Spleen (tissue), 11 donors: Measurements from ENCODE around the gene IFT81. TPM values are rescaled to one million over a fixed set of nuclear protein-coding genes. Genes with fewer than 3 reads are reported as not detected.
A peak's percentile ranks its signal among the peaks of the same experiment; 100 is the strongest.

Source experiments
- DNase-seq: peaks from one replicate; pipeline ENCODE4 v3.0.0-alpha.2; 2020
- H3K27ac ChIP-seq, 8 donors: fragments of 200-600 bp; sonication (generic) in 7 of 8; 1 replicate in 4 of 8; 2 replicates in 4 of 8; pipeline versions ENCODE4 v1.5.0 to v1.8.0; 2016 to 2021; ENCODE audit warnings: inconsistent platforms in 4 of 8, mild to moderate bottlenecking in 4 of 8, moderate library complexity in 1 of 8
- H3K27me3 ChIP-seq, 7 donors: fragments of 200-600 bp; sonication (generic) in 6 of 7; replicated peaks in 1 of 7; 1 replicate in 4 of 7; 2 replicates in 3 of 7; pipeline versions ENCODE4 v1.5.0 to v1.8.0; 2016 to 2021; ENCODE audit warnings: inconsistent platforms in 3 of 7, mild to moderate bottlenecking in 1 of 7
- H3K36me3 ChIP-seq, 6 donors: fragments of 200-600 bp; sonication (generic) in 5 of 6; 1 replicate in 4 of 6; 2 replicates in 2 of 6; pipeline versions ENCODE4 v1.5.0 to v1.8.0; 2016 to 2021; ENCODE audit warnings: inconsistent platforms in 2 of 6
- H3K4me1 ChIP-seq, 6 donors: fragments of 200-600 bp; sonication (generic) in 5 of 6; 1 replicate in 3 of 6; 2 replicates in 3 of 6; pipeline versions ENCODE4 v1.5.0 to v1.8.0; 2016 to 2021; ENCODE audit warnings: inconsistent platforms in 3 of 6
- H3K4me3 ChIP-seq, 8 donors: fragments of 200-600 bp; sonication (generic) in 7 of 8; 1 replicate in 4 of 8; 2 replicates in 4 of 8; pipeline versions ENCODE4 v1.5.0 to v1.8.0; 2016 to 2021; ENCODE audit warnings: inconsistent platforms in 4 of 8, mild to moderate bottlenecking in 4 of 8, moderate library complexity in 2 of 8
- H3K9me3 ChIP-seq, 8 donors: fragments of 200-600 bp; sonication (generic) in 7 of 8; 1 replicate in 4 of 8; 2 replicates in 4 of 8; pipeline versions ENCODE4 v1.5.0 to v1.8.0; 2016 to 2021; ENCODE audit warnings: inconsistent platforms in 4 of 8
- CTCF ChIP-seq, 11 experiments: fragments of 200-600 bp in 7 of 11; fragments of 450-650 bp in 4 of 11; sonication (generic) in 4 of 11; IDR thresholded peaks in 8 of 11; conservative IDR thresholded peaks in 3 of 11; 1 replicate in 7 of 11; 2 replicates in 4 of 11; pipeline versions ENCODE4 v1.4.0 to v1.8.0; 2016 to 2021; ENCODE audit warnings: antibody characterized with exemption in 11 of 11, inconsistent platforms in 4 of 11, mild to moderate bottlenecking in 1 of 11
- POLR2A ChIP-seq, 3 donors: fragments of 450-650 bp; IDR thresholded peaks; one replicate each; pipeline ENCODE4 v1.5.1; 2017; ENCODE audit warnings: antibody characterized with exemption in 3 of 3, mild to moderate bottlenecking in 1 of 3
- POLR2AphosphoS5 ChIP-seq, 3 donors: sonication (generic); formaldehyde crosslinking; IDR thresholded peaks; one replicate each; pipeline ENCODE4 v1.5.1; 2017; ENCODE audit warnings: antibody characterized with exemption in 3 of 3
- WGBS, 5 donors: extraction: QIAGEN DNeasy Blood & Tissue Kit in 3 of 5; methylation state at CpG; one replicate each; pipeline versions ENCODE4 v1.1.5 to v1.1.7; 2013 to 2018; 5-methylcytosine and 5-hydroxymethylcytosine counted together
- intact Hi-C: fragments of 100-400 bp; cut with DNase I; formaldehyde crosslinking; loops from one replicate; pipeline ENCODE4 v1.15.0; 2023; ENCODE audit warnings: low total_unique reads
- polyA plus RNA-seq, 3 donors: library from polyadenylated mRNA; stranded (reverse); fragments of 200-250 nt; gene quantifications; one replicate each; pipeline ENCODE4 v1.2.1, GENCODE V29; 2013
- total RNA-seq, 7 donors: library from RNA; depleted of rRNA in 3 of 7; stranded (reverse); fragments of >200 nt in 3 of 7; fragmentation: NEBNext Ultra II Directional in 4 of 7; extraction: Animal tissue kit (Norgen Biotek cat#: 25700) in 4 of 7; gene quantifications; one replicate each; pipeline versions ENCODE4 v1.1.0 to v1.2.1, GENCODE V29; 2016 to 2021
- donor health status: healthy with polysubstance abuse.
- donor health status: DM: no; HTN: no; CAD: no; lungs with moderate emphysema.
- donor health status: DM: no; HTN: no; CAD: no.
- donor health status: Bipolar disorder and iron deficiency.
- donor health status: healthy.
- donor health status: DM: no; HTN: no; CAD: no.
- donor health status: DM: yes; HTN: yes; CAD: no.

IFT81 gene
- total and polyA plus RNA-seq, 10 donors: 1.8 to 10.1 (median 5.2) TPM

GRCh38 chr12:110109837-110110535 is 14.2 kb upstream of the IFT81 start:
- TF ChIP-seq CTCF (IDR thresholded peaks at IDR 0.05 in 8 of 11, conservative IDR thresholded peaks at IDR 0.05 in 3 of 11): no peak
- no peak for TF ChIP-seq POLR2AphosphoS5 (IDR thresholded peaks at IDR 0.05)
- TF ChIP-seq POLR2A (IDR thresholded peaks at IDR 0.05): no peak
- H3K36me3 ChIP-seq: no peaks in the 10 kb centered on the region
- peaks cover 0 to 9% (median 0%) of the 10 kb centered on the region in 6 donors for H3K4me1 ChIP-seq
- no peaks in the 10 kb centered on the region for H3K27me3 ChIP-seq
- no peak overlapping the region for H3K4me3 ChIP-seq
- WGBS, 5 donors: 55 to 70% (median 66%) methylated on average over 2 of the region's 2 CpGs
- intact Hi-C loops: loop anchor here (5.0 to 10.0 kb wide), 2 partner anchors 135 to 312 kb away; no protein-coding TSS in a partner anchor
- H3K9me3 ChIP-seq: no peaks in the 10 kb centered on the region
- H3K27ac ChIP-seq: peak overlapping the region in 7 of 8 donors; percentile 44 to 77 (median 60)
- DNase-seq: no peak

- Histone ChIP-seq H3K4me3 (no peak overlapping the region), H3K36me3 (no peaks in the 10 kb centered on the region), H3K27ac (peak overlapping the region in 4 of 8 donors; percentile 20 to 76 (median 30)), H3K9me3 (no peaks in the 10 kb centered on the region), H3K27me3 (no peaks in the 10 kb centered on the region), H3K4me1 (peaks cover 0 to 9% (median 0%) of the 10 kb centered on the region in 6 donors)
- intact Hi-C loops: no loop called here
- no peak for DNase-seq
- WGBS, 5 donors: 67 to 88% (median 74%) methylated on average over 4 of the region's 4 CpGs
- no peak for TF ChIP-seq POLR2A (IDR thresholded peaks at IDR 0.05)
- TF ChIP-seq CTCF (IDR thresholded peaks at IDR 0.05 in 8 of 11, conservative IDR thresholded peaks at IDR 0.05 in 3 of 11): no peak
- no peak for TF ChIP-seq POLR2AphosphoS5 (IDR thresholded peaks at IDR 0.05)
Measured at GRCh38 chr12:110111476-110112334, 12.5 kb upstream of the IFT81 start.

GRCh38 chr12:110112335-110112660 is 11.9 kb upstream of the IFT81 start:
- Histone ChIP-seq H3K27ac (no peak overlapping the region), H3K27me3 (no peaks in the 10 kb centered on the region), H3K4me1 (peaks cover 0 to 6% (median 0%) of the 10 kb centered on the region in 6 donors), H3K36me3 (no peaks in the 10 kb centered on the region), H3K4me3 (no peak overlapping the region), H3K9me3 (no peaks in the 10 kb centered on the region)
- WGBS, 5 donors: 89 to 94% (median 93%) methylated on average over 6 of the region's 6 CpGs
- TF ChIP-seq POLR2AphosphoS5 (IDR thresholded peaks at IDR 0.05) (no peak), CTCF (IDR thresholded peaks at IDR 0.05 in 8 of 11, conservative IDR thresholded peaks at IDR 0.05 in 3 of 11) (no peak), POLR2A (IDR thresholded peaks at IDR 0.05) (no peak)
- DNase-seq: no peak
- intact Hi-C loops: no loop called here

- Histone ChIP-seq H3K36me3 (no peaks in the 10 kb centered on the region), H3K4me3 (no peak overlapping the region), H3K27me3 (no peaks in the 10 kb centered on the region), H3K27ac (no peak overlapping the region), H3K4me1 (no peaks in the 10 kb centered on the region), H3K9me3 (no peaks in the 10 kb centered on the region)
- DNase-seq: no peak
- TF ChIP-seq POLR2A (IDR thresholded peaks at IDR 0.05) (no peak), POLR2AphosphoS5 (IDR thresholded peaks at IDR 0.05) (no peak), CTCF (IDR thresholded peaks at IDR 0.05 in 8 of 11, conservative IDR thresholded peaks at IDR 0.05 in 3 of 11) (no peak)
- WGBS, 5 donors: 79 to 90% (median 83%) methylated on average over 4 of the region's 4 CpGs
- intact Hi-C loops: no loop called here
Measured at GRCh38 chr12:110114528-110114937, 9.6 kb upstream of the IFT81 start.
